ENCODE data around the gene RNFT2.

RNFT2 gene, protein sequence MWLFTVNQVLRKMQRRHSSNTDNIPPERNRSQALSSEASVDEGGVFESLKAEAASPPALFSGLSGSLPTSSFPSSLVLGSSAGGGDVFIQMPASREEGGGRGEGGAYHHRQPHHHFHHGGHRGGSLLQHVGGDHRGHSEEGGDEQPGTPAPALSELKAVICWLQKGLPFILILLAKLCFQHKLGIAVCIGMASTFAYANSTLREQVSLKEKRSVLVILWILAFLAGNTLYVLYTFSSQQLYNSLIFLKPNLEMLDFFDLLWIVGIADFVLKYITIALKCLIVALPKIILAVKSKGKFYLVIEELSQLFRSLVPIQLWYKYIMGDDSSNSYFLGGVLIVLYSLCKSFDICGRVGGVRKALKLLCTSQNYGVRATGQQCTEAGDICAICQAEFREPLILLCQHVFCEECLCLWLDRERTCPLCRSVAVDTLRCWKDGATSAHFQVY

DNA sequence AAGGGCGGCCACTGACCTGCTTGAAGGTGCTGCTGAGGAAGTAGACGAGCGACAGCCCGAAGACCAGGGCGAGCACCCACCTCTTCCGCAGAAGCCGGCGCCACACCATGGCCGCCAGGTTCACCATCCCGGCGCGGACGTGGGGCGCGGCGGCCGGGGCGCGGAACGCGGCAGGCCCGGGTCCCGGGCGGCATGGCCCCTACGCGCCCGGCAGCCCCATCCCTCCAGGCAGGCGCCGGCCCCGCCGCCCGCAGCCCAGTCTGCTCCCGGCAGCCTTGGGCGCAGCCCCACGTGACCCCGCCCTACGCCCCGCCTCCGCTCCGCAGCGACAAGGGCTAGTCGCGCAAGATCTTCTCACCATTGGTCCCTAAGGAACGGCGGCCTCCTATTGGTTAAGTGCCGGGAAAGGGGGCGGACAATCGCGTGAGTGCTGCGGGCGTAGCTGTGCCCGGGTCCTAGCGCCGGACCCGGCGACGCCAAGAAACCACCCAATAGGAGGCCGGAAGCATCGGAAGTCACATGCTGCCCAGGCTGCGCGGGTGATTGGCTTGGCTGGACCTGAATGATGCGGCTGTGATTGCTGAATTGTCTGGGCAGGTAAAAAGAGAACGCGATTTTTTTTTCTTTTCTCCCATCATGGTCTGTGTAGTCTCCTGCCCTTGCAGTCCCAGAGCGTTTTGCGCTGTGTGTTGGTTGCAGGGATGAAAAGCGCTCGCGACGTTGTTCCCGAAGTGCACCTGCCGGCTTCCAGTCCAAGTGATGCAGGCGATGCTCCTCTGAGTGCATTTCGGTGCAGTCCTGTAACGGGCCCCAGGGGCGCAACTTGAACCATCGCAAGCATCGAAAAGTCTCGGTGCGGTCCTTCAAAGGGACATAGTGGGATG is at the start of gene RNFT2, which contains the start of gene SPRING1:
Gene RNFT2 (plus strand): TSS at position 542 of the 884 bp plus-strand sequence. CDS start 2,183 bp downstream, outside the sequence.
Gene SPRING1 (minus strand): TSS at position 296 of the 884 bp plus-strand sequence. CDS start 169 bp downstream, at position 127.
- peak; percentile 95 to 97 for DNase-seq (ENCODE audit: low read depth in 2 of 2)

DNA sequence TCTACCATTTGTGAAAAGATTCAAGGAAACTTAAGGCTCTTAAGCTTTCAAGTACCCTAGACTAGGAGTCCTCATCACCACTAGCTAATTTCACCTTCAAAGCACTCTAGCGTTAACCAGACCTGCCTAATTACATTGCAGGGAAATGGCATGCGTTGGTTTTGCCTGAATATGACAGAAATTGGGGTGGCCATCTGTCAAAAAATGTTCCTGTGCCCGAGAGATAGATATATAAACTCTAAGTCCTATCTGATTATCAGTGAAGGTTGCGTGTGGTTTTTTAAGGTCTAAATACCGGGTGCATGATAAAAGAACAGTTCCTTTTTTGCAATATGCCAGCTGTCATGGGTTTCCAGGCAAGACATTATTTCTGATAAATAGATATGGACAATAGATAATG is 48.6 kb upstream of the RNFT2 start:
- no peak for DNase-seq (ENCODE audit: low read depth in 2 of 2)

DNA sequence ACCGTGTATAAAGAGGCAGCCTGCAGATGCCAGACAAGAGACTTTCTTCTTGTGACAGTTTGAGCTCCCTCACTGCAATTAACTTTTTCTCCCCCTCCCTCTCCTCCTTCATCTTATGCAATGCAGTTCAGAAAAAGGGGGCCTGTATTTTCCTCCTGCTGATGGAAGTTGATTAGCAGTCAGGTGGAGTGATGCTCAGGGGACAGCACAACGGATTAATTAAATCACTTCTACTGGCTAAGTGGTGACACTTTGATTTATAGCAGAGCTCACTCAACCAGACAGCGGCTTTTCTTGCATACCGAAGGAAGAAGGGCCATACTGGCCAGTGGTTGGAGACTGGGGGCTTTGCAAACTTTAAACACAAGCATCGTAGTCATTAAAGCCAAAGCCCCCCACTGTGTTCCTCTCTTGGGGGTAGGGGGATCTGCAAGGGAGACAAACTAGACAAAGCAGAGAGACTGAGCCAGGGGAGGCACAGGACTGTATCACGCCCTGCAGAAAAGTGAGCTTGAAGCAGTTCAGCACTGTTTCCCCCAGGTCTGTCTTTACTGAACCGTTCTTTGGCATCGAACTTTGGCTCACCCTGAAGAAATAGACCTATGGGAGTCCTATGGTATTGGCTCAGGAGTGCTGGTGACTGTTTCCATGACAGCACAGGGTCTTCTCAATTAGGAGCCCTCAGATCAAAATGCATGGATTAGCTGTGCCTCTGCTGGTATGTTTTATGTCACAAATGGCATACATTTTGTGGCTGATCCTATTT is 48.0 kb upstream of the RNFT2 start:
- no peak for DNase-seq (ENCODE audit: low read depth in 2 of 2)

DNA sequence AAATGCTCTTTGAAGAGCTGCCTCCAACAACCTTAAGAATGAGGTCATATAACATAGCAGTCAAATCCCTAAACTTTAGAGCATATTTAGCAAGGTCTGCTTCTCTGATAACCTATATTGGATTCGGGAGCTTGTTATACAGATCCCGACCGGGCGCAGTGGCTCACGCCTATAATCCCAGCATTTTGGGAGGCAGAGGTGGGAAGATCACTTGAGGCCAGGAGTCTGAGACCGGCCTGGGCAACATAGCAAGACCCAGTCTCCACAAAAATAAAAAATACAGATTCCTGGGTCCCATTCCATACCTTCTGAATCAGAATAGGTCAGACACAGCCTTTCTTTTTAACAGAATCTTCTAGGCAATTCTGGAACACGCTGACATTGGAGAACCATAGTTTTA is 46.9 kb upstream of the RNFT2 start:
- DNase-seq (ENCODE audit: low read depth in 2 of 2), result no peak

DNA sequence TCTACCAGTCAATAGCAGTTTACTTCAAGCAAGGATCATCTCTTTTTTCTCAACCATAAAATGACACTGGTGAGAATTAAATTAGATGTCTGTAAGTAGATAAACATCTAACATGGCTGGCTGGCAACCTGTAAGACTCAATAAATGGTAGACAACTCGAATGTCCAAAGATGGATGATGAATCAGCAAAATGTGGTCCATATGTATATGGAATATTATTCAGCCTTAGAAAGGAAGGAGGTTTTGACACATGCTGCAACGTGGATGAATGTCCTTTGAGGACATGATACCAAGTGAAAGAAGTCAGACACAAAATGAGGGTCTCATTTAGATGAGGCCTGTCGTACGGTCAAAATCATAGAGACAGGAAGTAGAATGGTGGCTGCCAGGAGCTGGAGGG is 46.5 kb upstream of the RNFT2 start:
- DNase-seq (ENCODE audit: low read depth in 2 of 2), result no peak

- no peak for DNase-seq (ENCODE audit: low read depth in 2 of 2)
Observed at GRCh38 chr12:116692605-116693004, 45.5 kb upstream of the RNFT2 start.

DNA sequence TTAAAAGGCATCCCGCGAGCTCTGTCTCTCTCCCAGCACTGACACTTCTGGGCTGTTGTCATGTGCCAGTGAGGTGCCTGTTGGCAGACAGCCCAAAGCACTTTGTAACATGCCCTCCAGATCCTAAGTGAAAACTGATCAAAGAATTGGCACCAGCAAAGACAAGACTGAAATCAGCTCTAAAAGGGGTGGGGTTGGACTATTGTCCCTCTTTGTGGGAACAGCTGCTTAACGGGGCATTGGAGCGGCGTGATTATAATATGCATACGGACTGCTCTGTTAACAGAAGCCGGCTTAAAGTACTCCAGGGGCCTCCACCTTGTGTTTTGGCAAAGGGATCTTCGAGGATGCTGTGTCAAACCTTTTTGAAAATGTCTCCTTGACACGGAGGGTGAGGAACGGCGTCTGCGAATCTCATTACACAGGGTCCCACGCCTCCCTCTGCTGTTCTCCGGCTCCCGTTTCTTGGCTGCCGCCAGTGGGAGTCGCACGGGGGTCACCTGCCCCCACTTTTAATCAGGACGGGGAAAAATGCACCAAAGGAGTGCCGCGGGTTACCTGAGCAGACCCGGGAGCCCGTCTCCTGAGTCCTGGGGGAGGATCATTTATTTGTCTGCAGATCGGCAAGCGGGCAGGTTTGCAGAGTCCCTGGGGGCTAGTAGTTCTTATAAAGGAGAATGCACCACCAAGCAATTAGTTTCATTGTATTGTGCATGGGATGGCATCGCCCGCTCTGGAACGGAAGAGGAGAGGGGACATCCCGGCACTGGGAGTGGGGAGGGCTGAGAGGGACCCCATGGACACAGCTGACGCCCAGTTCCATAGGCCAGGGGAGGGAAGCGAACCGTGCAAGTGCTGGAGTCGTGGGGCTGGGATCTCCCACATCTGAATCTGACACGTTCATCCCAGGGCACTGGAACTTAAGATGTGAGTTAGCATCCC is 44.6 kb upstream of the RNFT2 start:
- DNase-seq (ENCODE audit: low read depth in 2 of 2), result no peak

GRCh38 chr12:116694653-116695463 is 43.3 kb upstream of the RNFT2 start:
- no peak for DNase-seq (ENCODE audit: low read depth in 2 of 2)

GRCh38 chr12:116695464-116695725 is 42.7 kb upstream of the RNFT2 start:
- no peak for DNase-seq (ENCODE audit: low read depth in 2 of 2)

DNA sequence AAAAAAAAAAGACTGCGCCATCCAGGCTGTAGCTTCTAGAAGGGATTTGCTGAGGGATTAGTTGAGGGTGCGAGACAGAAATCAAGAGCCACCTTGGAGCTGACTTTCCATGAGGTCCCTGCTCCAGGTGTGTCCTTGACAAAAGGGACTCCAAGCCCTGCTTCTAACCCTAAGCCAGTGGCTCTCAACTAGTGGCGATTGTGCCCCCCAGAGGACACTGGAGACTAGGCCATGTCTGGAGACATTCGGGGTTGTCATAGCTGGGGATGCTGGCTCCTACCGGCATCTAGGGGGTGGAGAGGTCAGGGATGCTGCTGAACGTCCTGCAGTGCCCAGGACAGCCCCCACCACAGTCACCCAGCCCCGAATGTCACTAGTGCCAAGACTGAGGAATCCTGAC is 40.8 kb upstream of the RNFT2 start:
- DNase-seq (ENCODE audit: low read depth in 2 of 2), result no peak

DNA sequence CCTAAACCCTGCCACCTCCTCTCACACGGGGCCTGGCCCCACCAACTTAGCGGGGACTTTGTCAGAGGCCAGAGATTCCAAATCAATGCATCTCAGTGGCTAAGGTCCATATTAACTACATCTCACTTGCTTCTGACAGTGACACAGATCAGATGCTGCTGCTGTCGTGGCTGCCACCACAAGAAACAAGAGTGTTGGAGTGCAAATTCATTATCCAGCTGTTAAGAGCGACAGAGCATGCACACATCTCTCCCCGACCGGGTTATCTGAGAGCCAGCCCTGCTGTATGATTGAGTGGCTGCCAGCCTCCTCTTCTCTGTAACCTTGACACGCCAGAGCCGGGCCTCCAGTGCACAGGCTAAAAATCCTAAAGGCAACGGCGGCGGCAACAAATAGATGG is 40.4 kb upstream of the RNFT2 start:
- no peak for DNase-seq (ENCODE audit: low read depth in 2 of 2)

DNA sequence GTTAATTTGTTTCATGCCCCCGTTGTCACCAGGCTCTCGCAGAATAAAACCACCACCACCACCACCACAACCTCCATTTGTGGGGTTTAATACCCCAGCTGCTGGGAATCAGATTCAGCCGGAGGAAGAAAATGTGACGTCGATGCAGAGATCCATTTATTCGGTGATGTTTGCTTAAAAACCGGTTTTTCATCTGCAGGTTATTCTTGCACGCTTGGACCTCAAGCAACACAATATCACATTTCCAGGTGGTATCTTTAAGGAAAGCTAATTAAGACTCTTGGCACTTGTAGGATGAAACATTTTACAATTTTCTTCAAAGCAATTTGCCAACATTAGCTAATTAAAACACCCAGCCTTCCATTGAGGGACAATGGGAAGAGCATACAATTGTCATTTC is 40.0 kb upstream of the RNFT2 start:
- no peak for DNase-seq (ENCODE audit: low read depth in 2 of 2)

DNA sequence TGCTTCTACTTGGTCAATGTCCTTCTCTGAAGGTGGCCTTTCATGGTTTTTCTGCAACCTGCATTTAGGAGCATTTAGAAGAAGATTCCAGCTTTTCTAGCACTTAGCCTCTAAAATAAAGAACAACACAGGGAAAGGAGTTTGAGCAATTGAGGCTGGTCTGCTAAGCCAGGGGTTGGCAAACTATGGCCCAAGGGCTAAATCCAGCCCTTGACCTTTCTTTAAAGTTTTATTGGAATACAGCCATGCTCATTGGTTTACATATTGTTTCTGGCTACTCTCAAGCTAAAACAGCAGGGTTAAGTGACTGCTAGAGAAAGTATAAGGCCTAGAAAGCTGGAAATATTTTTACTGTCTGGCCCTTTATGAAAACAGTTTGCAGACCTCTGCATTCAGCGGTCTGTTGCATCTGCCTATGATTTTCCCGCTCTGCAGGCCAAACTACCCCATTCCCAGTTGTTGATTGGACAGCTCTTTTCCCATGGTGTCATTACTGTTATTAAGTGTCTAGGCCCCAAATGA is 39.5 kb upstream of the RNFT2 start:
- no peak for DNase-seq (ENCODE audit: low read depth in 2 of 2)

DNA sequence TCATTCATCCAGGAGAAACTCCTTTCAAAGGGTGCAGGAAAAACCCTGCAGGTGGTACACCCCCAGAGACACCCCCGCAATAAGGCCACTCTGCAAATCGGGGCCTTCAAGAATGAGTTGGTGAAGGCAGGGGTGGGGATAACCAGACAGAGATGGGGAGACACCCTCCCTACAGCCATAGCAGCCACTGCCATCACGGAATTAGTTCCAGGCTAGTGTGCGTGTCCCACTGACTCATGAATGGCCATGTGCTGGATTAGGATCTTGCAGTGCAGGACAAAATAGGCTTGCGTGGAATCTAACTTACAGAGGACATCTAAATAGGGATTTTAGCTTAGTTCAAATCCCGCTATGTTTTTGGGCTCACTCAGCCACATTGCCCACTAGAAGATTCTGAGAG is 38.0 kb upstream of the RNFT2 start:
- DNase-seq (ENCODE audit: low read depth in 2 of 2), result no peak

DNA sequence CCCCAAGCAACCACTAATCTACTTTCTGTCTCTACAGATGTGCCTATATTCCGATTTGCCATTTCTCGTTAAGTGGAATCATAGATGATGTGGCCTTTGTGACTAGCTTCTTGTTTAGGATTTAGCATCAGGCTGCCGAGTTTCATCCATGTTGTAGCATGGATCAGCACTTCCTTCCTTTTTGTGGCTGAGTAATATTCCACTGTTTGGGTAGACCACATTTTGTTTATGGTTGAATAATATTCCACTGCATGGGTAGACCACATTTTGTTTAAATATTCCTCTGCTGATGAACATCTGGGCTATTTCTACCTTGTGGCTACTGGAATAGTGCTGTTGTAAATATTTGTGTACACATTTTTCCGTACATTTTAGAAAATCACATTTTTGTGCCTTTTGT is 36.7 kb upstream of the RNFT2 start:
- DNase-seq (ENCODE audit: low read depth in 2 of 2), result no peak

- peak; percentile 17 to 47 for DNase-seq (ENCODE audit: low read depth in 2 of 2)
Observed at GRCh38 chr12:116703214-116703795, 34.8 kb upstream of the RNFT2 start.

DNA sequence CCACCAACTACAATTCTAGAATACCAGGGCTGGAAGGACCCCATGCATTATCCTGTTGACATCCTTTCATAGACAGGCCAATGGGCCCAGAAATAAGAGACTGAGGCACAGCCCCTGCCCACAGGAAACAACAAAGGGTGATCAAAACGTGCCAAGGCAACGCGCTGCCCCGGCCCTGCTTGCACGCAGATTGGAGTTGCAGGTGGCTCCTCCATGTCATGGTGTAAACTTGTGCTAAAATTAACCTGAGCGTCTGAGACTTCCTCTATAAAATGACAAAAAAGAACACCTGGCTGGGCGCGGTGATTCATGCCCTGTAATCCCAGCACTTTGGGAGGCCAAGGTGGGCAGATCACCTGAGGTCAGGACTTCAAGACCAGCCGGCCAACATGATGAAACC is 30.4 kb upstream of the RNFT2 start:
- DNase-seq (ENCODE audit: low read depth in 2 of 2), result no peak

DNA sequence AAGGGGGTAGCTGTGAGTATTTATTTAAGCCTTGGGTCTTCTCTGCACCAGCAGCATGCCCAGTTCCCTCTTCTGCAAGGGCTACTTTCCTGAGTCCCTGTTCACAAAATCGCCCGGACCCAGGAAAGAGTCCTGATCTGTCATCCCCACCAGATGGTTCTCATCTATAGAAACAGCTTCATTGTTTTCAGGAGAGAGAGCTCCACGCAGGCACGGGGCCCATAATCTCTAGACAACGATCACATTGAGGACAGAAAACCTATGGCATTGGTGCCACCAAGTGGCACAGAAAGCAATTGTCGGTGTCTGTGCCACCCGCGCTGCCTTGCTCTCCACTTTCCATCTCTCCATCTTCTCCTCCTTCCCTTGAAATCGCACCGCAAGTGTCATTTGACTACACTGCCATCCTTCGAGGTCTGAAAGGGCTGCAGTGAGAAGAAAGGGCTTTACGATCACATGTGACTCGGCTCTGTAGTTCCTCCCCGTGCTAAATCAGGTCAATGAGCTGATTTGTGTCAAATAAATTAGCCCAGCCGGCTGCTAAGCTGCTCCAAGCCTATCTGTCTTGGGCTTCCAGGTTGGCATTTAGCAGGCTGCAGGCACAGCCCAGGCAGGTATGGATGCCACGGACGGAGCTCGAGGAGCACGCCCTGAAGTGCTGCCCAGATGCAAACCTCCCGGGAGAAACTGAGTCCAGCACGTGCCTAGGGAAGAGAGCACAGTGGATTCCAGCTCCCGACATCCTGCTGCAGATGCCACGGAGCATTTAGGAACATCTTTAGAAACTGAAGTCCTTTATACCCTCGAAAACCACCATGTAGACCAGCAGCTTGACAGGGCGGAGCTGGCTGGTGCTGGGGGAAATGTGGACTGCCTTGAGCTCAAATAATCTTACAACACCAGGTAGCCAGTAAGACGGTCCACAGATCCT is 29.0 kb upstream of the RNFT2 start:
- DNase-seq (ENCODE audit: low read depth in 2 of 2), result peak; percentile 18 to 24

All from stimulated activated CD4-positive, alpha-beta T cell treated with anti-CD3 and anti-CD28 coated beads, Interleukin-1b, Interleukin-23, amount 100 ng/mL, for 1 hour (primary cell).